IMR-90 (cell line): ENCODE results near the gene CTDSP2. TPM values are rescaled to one million over a fixed set of nuclear protein-coding genes. Genes with fewer than 3 reads are reported as not detected.

Source experiments
- ATAC-seq: fragments of 200-7000 bp; cut with Tn5 transposase; 2 replicates; pipeline ENCODE4 v1.9.1; 2020; ENCODE audit warnings: low read depth, mild to moderate bottlenecking, moderate library complexity
- BruUV-seq: library from RNA; stranded (reverse); fragments of 400-500 nt; replicated peaks from 2 replicates; lab custom pipeline; 2021; lab: Mats Ljungman, UMichigan
- CTCF ChIA-PET: fragments of 300-600 bp; formaldehyde crosslinking; extraction: SDS; loops from one replicate; lab custom pipeline; 2021; ENCODE audit warnings: antibody characterized with exemption; lab: Yijun Ruan, JAX
- POLR2A ChIA-PET: fragments of 300-600 bp; sonication (Branson Sonifier 250); formaldehyde crosslinking; loops from one replicate; lab custom pipeline; 2022; ENCODE audit warnings: antibody characterized with exemption; ENCODE audit not compliant: unreplicated experiment; lab: Charles Lee
- DNase-seq: peaks from one replicate; pipeline ENCODE4 v3.0.0; 2013
- H2AFZ ChIP-seq: replicated peaks from 2 replicates; pipeline ENCODE3; 2013; ENCODE audit warnings: low read length, mild to moderate bottlenecking; ENCODE audit not compliant: poor library complexity
- H2AK5ac ChIP-seq: 2 replicates; pipeline ENCODE4 v1.6.1; 2013; ENCODE audit warnings: low read depth, low read length, inconsistent platforms
- H2AK9ac ChIP-seq: replicated peaks from 2 replicates; pipeline ENCODE3; 2013; ENCODE audit warnings: mild to moderate bottlenecking, low read depth, low read length, moderate library complexity; ENCODE audit not compliant: poor library complexity
- H2BK120ac ChIP-seq: 2 replicates; pipeline ENCODE4 v1.6.1; 2013; ENCODE audit warnings: low read depth, low read length, inconsistent platforms
- H2BK15ac ChIP-seq: 3 replicates; pipeline ENCODE4 v1.6.1; 2013; ENCODE audit warnings: low read depth, low read length, inconsistent platforms
- H2BK20ac ChIP-seq: 2 replicates; pipeline ENCODE4 v1.6.1; 2013; ENCODE audit warnings: low read depth, mild to moderate bottlenecking, inconsistent platforms, low read length, moderate library complexity
- H2BK5ac ChIP-seq: 2 replicates; pipeline ENCODE4 v1.6.1; 2013; ENCODE audit warnings: mild to moderate bottlenecking, low read depth, low read length, inconsistent platforms; ENCODE audit not compliant: poor library complexity, severe bottlenecking
- H3K14ac ChIP-seq: replicated peaks from 2 replicates; pipeline ENCODE4 v1.6.1; 2013; ENCODE audit warnings: low read depth, low read length, inconsistent platforms
- H3K18ac ChIP-seq: 2 replicates; pipeline ENCODE4 v1.6.1; 2013; ENCODE audit warnings: low read depth, low read length, control low read depth
- H3K23ac ChIP-seq: 2 replicates; pipeline ENCODE4 v1.6.1; 2013; ENCODE audit warnings: low read depth, low read length, inconsistent platforms
- H3K27ac ChIP-seq: 2 replicates; pipeline ENCODE4 v1.5.1; 2013; ENCODE audit warnings: mild to moderate bottlenecking, control low read depth, low read length; ENCODE audit not compliant: insufficient read depth
- H3K27me3 ChIP-seq: 2 replicates; pipeline ENCODE4 v1.6.1; 2013; ENCODE audit warnings: low read length; ENCODE audit not compliant: control insufficient read depth, insufficient read depth
- H3K36me3 ChIP-seq: 2 replicates; pipeline ENCODE4 v1.6.1; 2013; ENCODE audit warnings: low read length, mixed read lengths; ENCODE audit not compliant: control insufficient read depth, insufficient read depth
- H3K4ac ChIP-seq: 2 replicates; pipeline ENCODE4 v1.6.1; 2013; ENCODE audit warnings: low read depth, low read length, inconsistent platforms
- H3K4me1 ChIP-seq: 2 replicates; pipeline ENCODE4 v1.6.1; 2013; ENCODE audit warnings: low read length, mixed read lengths; ENCODE audit not compliant: control insufficient read depth, insufficient read depth
- H3K4me2 ChIP-seq: 2 replicates; pipeline ENCODE4 v1.6.1; 2013; ENCODE audit warnings: low read depth, mild to moderate bottlenecking, control low read depth, low read length, moderate library complexity
- H3K4me3 ChIP-seq: 2 replicates; pipeline ENCODE4 v1.5.1; 2013; ENCODE audit warnings: low read depth, mild to moderate bottlenecking, control low read depth, low read length, moderate library complexity; ENCODE audit not compliant: insufficient read depth
- H3K56ac ChIP-seq: 2 replicates; pipeline ENCODE4 v1.6.1; 2013; ENCODE audit warnings: low read length, inconsistent platforms; ENCODE audit not compliant: insufficient read depth; ENCODE audit errors: extremely low read depth
- H3K79me1 ChIP-seq, 2 experiments: 2 replicates each; pipeline ENCODE4 v1.6.1; 2013; ENCODE audit warnings: low read length in 2 of 2, inconsistent platforms in 1 of 2, low read depth in 1 of 2
- H3K9ac ChIP-seq: 2 replicates; pipeline ENCODE4 v1.6.1; 2013; ENCODE audit warnings: low read depth, low read length, control low read depth
- H3K9me1 ChIP-seq: 2 replicates; pipeline ENCODE4 v1.6.1; 2013; ENCODE audit warnings: low read length, inconsistent platforms; ENCODE audit not compliant: insufficient read depth
- H3K9me3 ChIP-seq: 2 replicates; pipeline ENCODE4 v1.6.1; 2013; ENCODE audit warnings: low read length; ENCODE audit not compliant: control insufficient read depth, insufficient read depth
- H4K20me1 ChIP-seq: 2 replicates; pipeline ENCODE4 v1.6.1; 2013; ENCODE audit warnings: low read length, inconsistent platforms; ENCODE audit not compliant: insufficient read depth
- H4K5ac ChIP-seq: 2 replicates; pipeline ENCODE4 v1.6.1; 2013; ENCODE audit warnings: mild to moderate bottlenecking, low read depth, low read length, control low read depth
- H4K8ac ChIP-seq, 2 experiments: 2 replicates each; pipeline ENCODE4 v1.6.1; 2013; ENCODE audit warnings: low read depth in 2 of 2, low read length in 2 of 2, control low read depth in 1 of 2, inconsistent platforms in 1 of 2
- H4K91ac ChIP-seq: 2 replicates; pipeline ENCODE4 v1.6.1; 2013; ENCODE audit warnings: low read depth, low read length, inconsistent platforms; ENCODE audit not compliant: insufficient read depth
- BHLHE40 ChIP-seq: fragments of 150-350 bp; IDR thresholded peaks from 2 replicates; pipeline ENCODE4 v1.6.1; 2016; ENCODE audit warnings: mild to moderate bottlenecking, low read depth, low read length
- ELK1 ChIP-seq: fragments of 150-350 bp; IDR thresholded peaks from 2 replicates; pipeline ENCODE4 v1.6.1; 2016; ENCODE audit warnings: low read depth, mild to moderate bottlenecking, low read length, moderate library complexity, borderline replicate concordance
- MAZ ChIP-seq: IDR thresholded peaks from 2 replicates; pipeline ENCODE4 v1.6.1; 2012; ENCODE audit warnings: low read depth, mild to moderate bottlenecking, low read length, improper control_type of control experiment, moderate library complexity, borderline replicate concordance
- WGBS, 2 experiments: methylation state at CpG; one replicate each; pipeline versions ENCODE4 v1.1.5 to v1.1.7; 2013; ENCODE audit warnings: missing lambda C conversion rate in 2 of 2; ENCODE audit not compliant: insufficient read length in 1 of 2; ENCODE audit errors: extremely low coverage in 2 of 2; 5-methylcytosine and 5-hydroxymethylcytosine counted together
- dilution Hi-C: fragments of 300-500 bp; cut with HindIII; formaldehyde crosslinking; loops from one replicate; pipeline ENCODE4 v1.14.3; 2018; ENCODE audit warnings: low sequenced_read_pairs; ENCODE audit not compliant: unreplicated experiment
- in situ Hi-C: fragments of 300-500 bp; cut with MboI; formaldehyde crosslinking; loops from 3 replicates; pipeline ENCODE4 v1.14.3; 2019; ENCODE audit warnings: low sequenced_read_pairs, inconsistent platforms, mixed read lengths
- intact Hi-C: fragments of 100-400 bp; cut with micrococcal nuclease; formaldehyde crosslinking; loops from 2 replicates; pipeline ENCODE4 v1.10.0; 2022
- polyA plus RNA-seq, 3 experiments: library from polyadenylated mRNA; depleted of rRNA; stranded (reverse); fragments of >200 nt; gene quantifications; 2 replicates each; pipeline ENCODE4 v1.2.3, GENCODE V29; 2012; ENCODE audit warnings: low replicate concordance in 1 of 3
- total RNA-seq: library from RNA; depleted of rRNA; stranded (reverse); fragments of >200 nt; gene quantifications from 2 replicates; pipeline ENCODE4 v1.2.3, GENCODE V29; 2012

The CTDSP2 gene
- total and polyA plus RNA-seq, 2 of the 4 experiments (the other 2 are of a cell fraction): 114 to 156 TPM

- intact Hi-C loops: no loop called here
These were observed 48.6 kb downstream of the CTDSP2 start for GRCh38 chr12:57797933-57798332.

More at GRCh38 chr12:57797933-57798332, 48.6 kb downstream of the CTDSP2 start:
- ChIA-PET POLR2A (no interaction called here), CTCF (interaction anchor here (1.3 kb wide), 1 partner anchor 15 kb away, joined by 3 read pairs; no protein-coding TSS in a partner anchor)
- in situ Hi-C loops (no loop called here), dilution Hi-C loops (no loop called here)
- Histone ChIP-seq H2BK15ac (no peak overlapping the region), H2BK120ac (no peak overlapping the region), H3K4me2 (no peak overlapping the region), H3K14ac (no peak overlapping the region), H2BK5ac (no peak overlapping the region), H4K91ac (no peak overlapping the region), H3K9me3 (no peaks in the 10 kb centered on the region), H3K79me1 (peaks cover 21 to 23% of the 10 kb centered on the region in 2 experiments), H3K4ac (no peak overlapping the region), H3K9me1 (no peaks in the 10 kb centered on the region), H2AK5ac (no peak overlapping the region), H3K27ac (no peak overlapping the region), H2AK9ac (no peak overlapping the region), H3K9ac (no peak overlapping the region), H2BK20ac (no peak overlapping the region), H4K5ac (no peak overlapping the region), H3K27me3 (no peaks in the 10 kb centered on the region), H3K23ac (no peak overlapping the region), H2AFZ (no peak overlapping the region), H3K4me3 (no peak overlapping the region), H4K20me1 (peaks cover 3% of the 10 kb centered on the region; the same call in 1 of the 2 replicates), H3K4me1 (peaks cover 2% of the 10 kb centered on the region; the same call in 1 of the 2 replicates), H3K56ac (no peak overlapping the region), H4K8ac (no peak overlapping the region), H3K36me3 (peaks cover 44% of the 10 kb centered on the region), H3K18ac (no peak overlapping the region)
- no CpG with 5 or more reads among the region's 1 CpG for WGBS, 2 experiments
- DNase-seq (no peak), ATAC-seq (no peak)
- BruUV-seq: no TSS peak
- TF ChIP-seq MAZ (no peak), ELK1 (no peak), BHLHE40 (no peak)
